GM12878 (cell line): ENCODE data around the gene SLC39A13. TPM values are rescaled to one million over a fixed set of nuclear protein-coding genes. Genes with fewer than 3 reads are reported as not detected.

Experiments
- ATAC-seq: fragments of 200-7000 bp; cut with Tn5 transposase; 3 replicates; pipeline ENCODE4 v1.9.1; 2020; ENCODE audit warnings: mild to moderate bottlenecking, moderate library complexity
- BruUV-seq: library from RNA; stranded (reverse); fragments of 400-500 nt; replicated peaks from 2 replicates; lab custom pipeline; 2021; lab: Mats Ljungman, UMichigan
- CTCF ChIA-PET: fragments of 300-600 bp; sonication (Branson Sonifier 250); formaldehyde crosslinking; extraction: SDS; loops from one replicate; lab custom pipeline; 2021; ENCODE audit warnings: inconsistent platforms; lab: Yijun Ruan, JAX
- POLR2A ChIA-PET: fragments of 350-600 bp; formaldehyde crosslinking; extraction: SDS; loops from one replicate; lab custom pipeline; 2021; ENCODE audit warnings: inconsistent platforms; lab: Charles Lee
- RAD21 ChIA-PET: fragments of 300-600 bp; sonication (Branson Sonifier 250); formaldehyde crosslinking; loops from one replicate; lab custom pipeline; 2023; ENCODE audit warnings: antibody characterized with exemption; ENCODE audit not compliant: unreplicated experiment; lab: Charles Lee
- SMC1A ChIA-PET: fragments of 300-600 bp; sonication (Branson Sonifier 250); formaldehyde crosslinking; loops from one replicate; lab custom pipeline; 2023; ENCODE audit not compliant: unreplicated experiment, uncharacterized antibody; lab: Charles Lee
- DNase-seq: peaks from one replicate; pipeline ENCODE4 v3.0.0-alpha.2; 2011; ENCODE audit warnings: low read depth, low spot score
- FAIRE-seq: peaks from 3 replicates; lab custom pipeline; 2011; peaks lifted over from hg19 to GRCh38; lab: Jason Lieb, UNC
- H2AFZ ChIP-seq: 2 replicates; pipeline ENCODE4 v1.6.0; 2011; ENCODE audit warnings: low read depth, low read length, control low read depth; ENCODE audit not compliant: control insufficient read depth
- H3K27ac ChIP-seq: 2 replicates; pipeline ENCODE4 v1.5.1; 2011; ENCODE audit warnings: control low read depth; ENCODE audit not compliant: control insufficient read depth, insufficient read depth
- H3K27me3 ChIP-seq, 2 experiments: replicated peaks in 1 of 2; 2 replicates each; pipeline versions ENCODE4 v1.6.0 to v1.6.1; 2011; ENCODE audit warnings: low read length in 1 of 2; ENCODE audit not compliant: control insufficient read depth in 2 of 2, insufficient read depth in 2 of 2
- H3K36me3 ChIP-seq, 2 experiments: 2 replicates each; pipeline ENCODE4 v1.5.1; 2011; ENCODE audit warnings: low read length in 1 of 2; ENCODE audit not compliant: control insufficient read depth in 2 of 2, insufficient read depth in 2 of 2
- H3K4me1 ChIP-seq: 2 replicates; pipeline ENCODE4 v1.6.1; 2011; ENCODE audit warnings: mild to moderate bottlenecking, low read length, moderate library complexity, mixed read lengths; ENCODE audit not compliant: control insufficient read depth, insufficient read depth
- H3K4me2 ChIP-seq: 2 replicates; pipeline ENCODE4 v1.6.0; 2011; ENCODE audit warnings: control low read depth; ENCODE audit not compliant: control insufficient read depth, insufficient read depth
- H3K4me3 ChIP-seq: fragments of 200-600 bp; sonication (generic); 2 replicates; pipeline ENCODE4 v1.5.1; 2016
- H3K79me2 ChIP-seq: 2 replicates; pipeline ENCODE4 v1.6.0; 2011; ENCODE audit warnings: low read length; ENCODE audit not compliant: control insufficient read depth, insufficient read depth
- H3K9ac ChIP-seq: 2 replicates; pipeline ENCODE4 v1.8.0; 2011; ENCODE audit warnings: low read length, control low read depth, mixed read lengths; ENCODE audit not compliant: control insufficient read depth, insufficient read depth
- H3K9me3 ChIP-seq: replicated peaks from 3 replicates; pipeline ENCODE4 v1.5.1; 2011; ENCODE audit warnings: mild to moderate bottlenecking, low read length; ENCODE audit not compliant: control insufficient read depth, insufficient read depth
- H4K20me1 ChIP-seq: 2 replicates; pipeline ENCODE4 v1.6.0; 2011; ENCODE audit not compliant: control insufficient read depth, insufficient read depth
- ATF2 ChIP-seq: IDR thresholded peaks from 2 replicates; pipeline ENCODE4 v1.6.1; 2012; ENCODE audit warnings: low read length, inconsistent platforms
- CUX1 ChIP-seq: IDR thresholded peaks from 2 replicates; pipeline ENCODE4 v1.6.1; 2012; ENCODE audit warnings: improper control_type of control experiment, low read depth, low read length; ENCODE audit not compliant: insufficient replicate concordance
- EED ChIP-seq: sonication (generic); IDR thresholded peaks from 2 replicates; pipeline ENCODE4 v1.6.1; 2016; ENCODE audit warnings: antibody characterized with exemption, low read depth
- NFXL1 ChIP-seq: fragments of 450-650 bp; IDR thresholded peaks from 2 replicates; pipeline ENCODE4 v1.6.1; 2017; ENCODE audit warnings: antibody characterized with exemption, mild to moderate bottlenecking, borderline replicate concordance
- PKNOX1 ChIP-seq: fragments of 450-650 bp; IDR thresholded peaks from 2 replicates; pipeline ENCODE4 v1.6.1; 2016; ENCODE audit warnings: mild to moderate bottlenecking
- POLR2AphosphoS2 ChIP-seq: IDR thresholded peaks from 2 replicates; pipeline ENCODE4 v1.6.1; 2011; ENCODE audit warnings: low read depth, mild to moderate bottlenecking, low read length, improper control_type of control experiment, moderate library complexity
- TCF3 ChIP-seq: IDR thresholded peaks from 2 replicates; pipeline ENCODE4 v1.6.1; 2012; ENCODE audit warnings: low read depth, mild to moderate bottlenecking, low read length, borderline replicate concordance; ENCODE audit not compliant: insufficient read depth
- ZNF592 ChIP-seq: fragments of 450-650 bp; IDR thresholded peaks from 2 replicates; pipeline ENCODE4 v1.6.1; 2017; ENCODE audit warnings: mild to moderate bottlenecking, moderate library complexity
- WGBS: methylation state at CpG from one replicate; pipeline ENCODE4 v1.1.6; 2016; ENCODE audit warnings: low lambda C conversion rate; ENCODE audit not compliant: insufficient replicate concordance, insufficient coverage; ENCODE audit errors: missing lambda C conversion rate; 5-methylcytosine and 5-hydroxymethylcytosine counted together
- in situ Hi-C: fragments of 300-500 bp; cut with MboI; formaldehyde crosslinking; loops from 9 replicates; pipeline ENCODE4 v1.14.3; 2018; ENCODE audit warnings: mixed read lengths
- intact Hi-C: fragments of 100-400 bp; cut with micrococcal nuclease; formaldehyde crosslinking; loops from one replicate; pipeline ENCODE4 v1.14.2; 2022; ENCODE audit not compliant: unreplicated experiment
- polyA plus RNA-seq, 11 experiments: library from polyadenylated mRNA; depleted of rRNA in 4 of 11; unstranded in 6 of 11; stranded (reverse) in 5 of 11; fragments of >200 nt; fragmentation: Nextera tagmentation in 4 of 11; fragmentation: Illumina TruSeq in 1 of 11; extraction: Ambion mirVana in 4 of 11; extraction: Trizol in 1 of 11; gene quantifications; 1 replicate in 1 of 11; 2 replicates in 10 of 11; pipeline versions ENCODE4 v1.2.1 to v1.2.3, GENCODE V29; 2011 to 2016; ENCODE audit warnings: inconsistent platforms in 2 of 11, missing spikeins in 2 of 11, low read depth in 1 of 11
- total RNA-seq, 4 experiments: library from RNA; depleted of rRNA in 3 of 4; stranded (reverse); fragments of >200 nt in 3 of 4; fragmentation: Illumina TruSeq in 1 of 4; extraction: Trizol in 1 of 4; gene quantifications; 2 replicates each; pipeline versions ENCODE4 v1.2.1 to v1.2.3, GENCODE V29; 2013 to 2021

The SLC39A13 gene
- total and polyA plus RNA-seq, 10 of the 15 experiments (the other 5 are each of a cell fraction or from before 2014, with no cell fraction given), result 0.23 to 19.8 (median 6.3) TPM

- Histone ChIP-seq H4K20me1 (no peaks in the 10 kb centered on the region), H3K27ac (peak within 1 kb of the TSS; percentile 93), H3K79me2 (peaks cover 41% of the 10 kb centered on the region), H3K4me2 (peak within 1 kb of the TSS; percentile 89), H3K36me3 (peaks cover 2 to 3% of the 10 kb centered on the region in 2 experiments; a peak in 3 of 4 replicates), H3K4me1 (peaks cover 21% of the 10 kb centered on the region), H3K4me3 (peak within 1 kb of the TSS; percentile 80), H3K27me3 (no peaks in the 10 kb centered on the region), H3K9me3 (no peaks in the 10 kb centered on the region), H3K9ac (peak within 1 kb of the TSS; percentile 85), H2AFZ (peak within 1 kb of the TSS; percentile 71)
- SMC1A ChIA-PET, result interaction anchor here (1.2 to 3.7 kb wide), 4 partner anchors 10 to 29 kb away, joined by 4 to 36 read pairs (median 13); no protein-coding TSS in a partner anchor
- intact Hi-C loops (loop anchor here (1.0 to 10.0 kb wide), 4 partner anchors 30 to 477 kb away; partner anchors contain the start of genes FNBP4 and SLC39A13), in situ Hi-C loops (no loop called here)
- POLR2A ChIA-PET, result interaction anchor here (0.8 to 5.0 kb wide), 6 partner anchors 13 to 784 kb away, joined by 3 to 94 read pairs (median 5); no protein-coding TSS in a partner anchor
- RAD21 ChIA-PET, result interaction anchor here (0.9 to 3.4 kb wide), 7 partner anchors 8 to 32 kb away, joined by 3 to 31 read pairs (median 5); partner anchors contain the start of gene SLC39A13
- TSS peak; percentile 53 for BruUV-seq
- ATAC-seq (peak; percentile 83), FAIRE-seq (peak; percentile 74), DNase-seq (peak; percentile 41)
- 2% methylated on average over 23 of the region's 31 CpGs for WGBS
- CTCF ChIA-PET, result interaction anchor here (0.5 to 4.1 kb wide), 9 partner anchors 10 to 1129 kb away, joined by 3 to 20 read pairs (median 6); partner anchors contain the start of gene SLC39A13
- TF ChIP-seq TCF3 (peak; percentile 76; the same call in 1 of the 2 replicates), NFXL1 (no peak), PKNOX1 (no peak), EED (peak; percentile 36; the same call in 1 of the 2 replicates), POLR2AphosphoS2 (peak; percentile 81), ZNF592 (no peak), ATF2 (peak; percentile 68), CUX1 (no peak)
Measured at GRCh38 chr11:47378010-47378835, 30.2 kb upstream of the SLC39A13 start, which contains the start of gene SPI1. SPI1 (minus strand) TSS chr11:47378547; CDS start chr11:47378353, 194 bp downstream.
